Measurements from ENCODE around the gene FAXDC2. TPM values are rescaled to one million over a fixed set of nuclear protein-coding genes. Genes with fewer than 3 reads are reported as not detected.

Gene FAXDC2
- total and polyA plus RNA-seq, 2 of the 8 experiments (the other 6 are each of a cell fraction or from before 2014, with no cell fraction given) = 3.7 to 5.9 TPM

GRCh38 chr5:154830596-154830995 is 19.8 kb downstream of the FAXDC2 start:
- Histone ChIP-seq H2BK5ac (ENCODE audit: low read depth, low read length) (no peak overlapping the region), H3K56ac (replicated peaks; ENCODE audit: insufficient read length, low read depth, low read length) (no peak overlapping the region), H3K4me2 (ENCODE audit: insufficient read depth in 1 of 2, low read depth in 2 of 2, low read length in 2 of 2) (no peak overlapping the region), H2AFZ (ENCODE audit: low read length) (no peak overlapping the region), H3K23ac (ENCODE audit: insufficient read length) (no peak overlapping the region), H3K23me2 (ENCODE audit: low read depth, low read length) (no peaks in the 10 kb centered on the region), H3K14ac (ENCODE audit: insufficient read length) (no peak overlapping the region), H3K9me3 (ENCODE audit: insufficient read depth in 2 of 2, low read depth in 1 of 2, low read length in 1 of 2) (no peaks in the 10 kb centered on the region), H4K8ac (ENCODE audit: extremely low read depth, insufficient read depth, low read length) (no peak overlapping the region), H3K79me1 (ENCODE audit: low read depth, low read length) (no peaks in the 10 kb centered on the region), H3K4me1 (replicated peaks in 1 of 4; ENCODE audit: control insufficient read depth in 3 of 4, insufficient read depth in 4 of 4, low read length in 3 of 4) (peaks cover 0 to 3% (median 0%) of the 10 kb centered on the region in 4 experiments; a peak in 2 of 7 replicates), H3K4me3 (ENCODE audit: extremely low read depth in 1 of 4, insufficient read depth in 2 of 4, low read depth in 3 of 4, low read length in 4 of 4) (no peak overlapping the region), H4K91ac (replicated peaks; ENCODE audit: insufficient read length, low read length) (no peak overlapping the region), H2BK15ac (ENCODE audit: low read length) (no peak overlapping the region), H2BK12ac (ENCODE audit: low read depth, low read length) (no peak overlapping the region), H2BK120ac (replicated peaks; ENCODE audit: low read depth, low read length) (no peak overlapping the region), H2BK20ac (ENCODE audit: low read length) (no peak overlapping the region), H3K18ac (ENCODE audit: extremely low read depth, low read length) (no peak overlapping the region), H3K79me2 (ENCODE audit: control insufficient read depth in 1 of 2, insufficient read depth in 2 of 2, low read length in 2 of 2) (no peaks in the 10 kb centered on the region), H4K20me1 (replicated peaks in 1 of 2; ENCODE audit: control insufficient read depth in 1 of 2, insufficient read depth in 2 of 2, low read length in 2 of 2) (peaks cover 0 to 3% of the 10 kb centered on the region in 2 experiments), H3K4ac (replicated peaks; ENCODE audit: insufficient read length, low read depth, low read length) (no peak overlapping the region), H2AK5ac (ENCODE audit: low read depth, low read length) (no peak overlapping the region), H3K27me3 (replicated peaks in 1 of 4; ENCODE audit: control insufficient read depth in 3 of 4, extremely low read depth in 1 of 4, insufficient read depth in 3 of 4, low read length in 3 of 4) (no peaks in the 10 kb centered on the region), H3K27ac (ENCODE audit: low read depth, low read length) (no peak overlapping the region), H3K36me3 (ENCODE audit: control insufficient read depth in 2 of 4, insufficient read depth in 4 of 4, low read length in 3 of 4) (peaks cover 0 to 17% (median 10%) of the 10 kb centered on the region in 4 experiments; a peak in 7 of 8 replicates), H4K5ac (ENCODE audit: insufficient read length, low read depth, low read length) (no peak overlapping the region), H3K9ac (replicated peaks in 1 of 4; ENCODE audit: extremely low read depth in 1 of 4, low read depth in 3 of 4, low read length in 3 of 4) (no peak overlapping the region)
- FAIRE-seq = no peak
- DNase-seq (ENCODE audit: low read depth in 1 of 2, low spot score in 2 of 2) = no peak
- TF ChIP-seq, protein P1, sequence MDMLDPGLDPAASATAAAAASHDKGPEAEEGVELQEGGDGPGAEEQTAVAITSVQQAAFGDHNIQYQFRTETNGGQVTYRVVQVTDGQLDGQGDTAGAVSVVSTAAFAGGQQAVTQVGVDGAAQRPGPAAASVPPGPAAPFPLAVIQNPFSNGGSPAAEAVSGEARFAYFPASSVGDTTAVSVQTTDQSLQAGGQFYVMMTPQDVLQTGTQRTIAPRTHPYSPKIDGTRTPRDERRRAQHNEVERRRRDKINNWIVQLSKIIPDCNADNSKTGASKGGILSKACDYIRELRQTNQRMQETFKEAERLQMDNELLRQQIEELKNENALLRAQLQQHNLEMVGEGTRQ (IDR thresholded peaks at IDR 0.05; ENCODE audit: low read length) = no peak
- no peak for TF ChIP-seq GTF2F1 (IDR thresholded peaks at IDR 0.05; ENCODE audit: borderline replicate concordance, low read depth, low read length)
- TF ChIP-seq GABPA (IDR thresholded peaks at IDR 0.05; ENCODE audit: borderline replicate concordance, insufficient read depth, low read length) = no peak
- CTCF ChIA-PET (ENCODE audit: partially characterized antibody) = interaction anchor here (1.1 to 1.2 kb wide), 2 partner anchors 14 to 38 kb away, joined by 3 to 4 read pairs; no protein-coding TSS in a partner anchor
- 89% methylated on average over 4 of the region's 4 CpGs; no CpG with 5 or more reads in 1 of the 2 experiments for WGBS, 2 experiments (ENCODE audit: extremely low coverage in 1 of 2, insufficient coverage in 1 of 2, insufficient read length in 1 of 2, insufficient replicate concordance in 2 of 2, low coverage in 1 of 2, low lambda C conversion rate in 2 of 2, missing lambda C conversion rate in 1 of 2)
- POLR2A ChIA-PET (ENCODE audit: partially characterized antibody) = interaction anchor here (2.8 kb wide), 1 partner anchor 10 kb away, joined by 7 read pairs; no protein-coding TSS in a partner anchor
